HG03342 (cell line): ENCODE results near the gene GCNT2.
"Not testable (repeated sequence)": the region's sequence is repeated elsewhere in the genome, so short reads cannot be mapped to it uniquely, and the experiment has no call there.

ENCODE experiments used
- ATAC-seq: cut with Tn5 transposase; IDR thresholded peaks from one replicate; pipeline ENCODE4 v1.9.1; 2021; ENCODE audit warnings: mild to moderate bottlenecking, moderate library complexity; ENCODE audit not compliant: unreplicated experiment

GCNT2 gene

GRCh38 chr6:10521104-10521808 is at the start of gene GCNT2:
Gene GCNT2 (plus strand): TSS chr6:10521351. CDS start chr6:10528912, 7,561 bp downstream.
- ATAC-seq: no peak

GRCh38 chr6:10472634-10473033 is 48.5 kb upstream of the GCNT2 start:
- ATAC-seq: no peak

GRCh38 chr6:10478187-10479040 is 42.7 kb upstream of the GCNT2 start:
- ATAC-seq: no peak

- ATAC-seq: no peak
Measured at GRCh38 chr6:10479939-10480700, 41.0 kb upstream of the GCNT2 start.

- no peak for ATAC-seq
Measured at GRCh38 chr6:10481101-10481500, 40.0 kb upstream of the GCNT2 start.

GRCh38 chr6:10482636-10483257 is 38.4 kb upstream of the GCNT2 start:
- ATAC-seq: no peak

- no peak for ATAC-seq
Measured at GRCh38 chr6:10484912-10485311, 36.2 kb upstream of the GCNT2 start.

- no peak for ATAC-seq
Measured at GRCh38 chr6:10485406-10485805, 35.7 kb upstream of the GCNT2 start.

GRCh38 chr6:10486215-10486614 is 34.9 kb upstream of the GCNT2 start:
- no peak for ATAC-seq

- not testable (repeated sequence) for ATAC-seq
Measured at GRCh38 chr6:10486944-10487588, 34.1 kb upstream of the GCNT2 start.

- no peak for ATAC-seq
Measured at GRCh38 chr6:10487668-10488327, 33.4 kb upstream of the GCNT2 start.

- ATAC-seq: no peak
Measured at GRCh38 chr6:10491463-10491862, 29.7 kb upstream of the GCNT2 start.

GRCh38 chr6:10491905-10492304 is 29.2 kb upstream of the GCNT2 start:
- not testable (repeated sequence) for ATAC-seq

GRCh38 chr6:10495029-10495428 is 26.1 kb upstream of the GCNT2 start:
- ATAC-seq: no peak

GRCh38 chr6:10505529-10505928 is 15.6 kb upstream of the GCNT2 start:
- ATAC-seq: no peak

- ATAC-seq: no peak
Measured at GRCh38 chr6:10507298-10507697, 13.9 kb upstream of the GCNT2 start.

GRCh38 chr6:10507715-10508114 is 13.4 kb upstream of the GCNT2 start:
- ATAC-seq: no peak

GRCh38 chr6:10510592-10511367 is 10.4 kb upstream of the GCNT2 start:
- ATAC-seq: peak; percentile 98

- no peak for ATAC-seq
Measured at GRCh38 chr6:10511477-10511876, 9.7 kb upstream of the GCNT2 start.
